ENCODE data around the gene PIK3CD. TPM values are rescaled to one million over a fixed set of nuclear protein-coding genes. Genes with fewer than 3 reads are reported as not detected.
A peak's percentile ranks its signal among the peaks of the same experiment; 100 is the strongest.

The PIK3CD gene
- total and polyA plus RNA-seq, 10 of the 15 experiments (the other 5 are each of a cell fraction or from before 2014, with no cell fraction given): 7.0 to 101 (median 51.1) TPM

- TF ChIP-seq PKNOX1 (IDR thresholded peaks at IDR 0.05) (no peak), BACH1 (IDR thresholded peaks at IDR 0.05; ENCODE audit: borderline replicate concordance) (peak; percentile 67; the same call in 1 of the 2 replicates), HCFC1 (IDR thresholded peaks at IDR 0.05; ENCODE audit: low read length) (no peak), CBX5 (IDR thresholded peaks at IDR 0.05; ENCODE audit: low read depth) (no peak), JUND (IDR thresholded peaks at IDR 0.05; ENCODE audit: low read depth, low read length) (no peak), SKIL (IDR thresholded peaks at IDR 0.05; ENCODE audit: low read depth, poor library complexity, severe bottlenecking) (no peak), SIX5 (IDR thresholded peaks at IDR 0.05; ENCODE audit: low read depth, low read length, severe bottlenecking) (no peak), NRF1 (conservative IDR thresholded peaks at IDR 0.05; ENCODE audit: low read depth, low read length) (no peak), USF2 (IDR thresholded peaks at IDR 0.05; ENCODE audit: borderline replicate concordance, low read depth, low read length) (no peak), MTA3 (IDR thresholded peaks at IDR 0.05; ENCODE audit: borderline replicate concordance, low read length) (no peak), ESRRA (IDR thresholded peaks at IDR 0.05; ENCODE audit: low read length) (no peak), CBX3 (IDR thresholded peaks at IDR 0.05; ENCODE audit: borderline replicate concordance, low read depth) (no peak), RUNX3 (IDR thresholded peaks at IDR 0.05; ENCODE audit: low read length) (no peak), CREM (IDR thresholded peaks at IDR 0.05; ENCODE audit: low read depth) (peak; percentile 18; the same call in 1 of the 2 replicates), EED (IDR thresholded peaks at IDR 0.05; ENCODE audit: low read depth) (peak; percentile 75), CUX1 (IDR thresholded peaks at IDR 0.05; ENCODE audit: insufficient replicate concordance, low read depth, low read length) (peak; percentile 32), WRNIP1 (IDR thresholded peaks at IDR 0.05; ENCODE audit: borderline replicate concordance, low read depth, low read length) (no peak), GABPA (IDR thresholded peaks at IDR 0.05; ENCODE audit: low read depth) (no peak), POLR2AphosphoS2 (IDR thresholded peaks at IDR 0.05; ENCODE audit: low read depth, low read length) (no peak), SREBF2 (IDR thresholded peaks at IDR 0.05; ENCODE audit: low read length) (no peak)
Observed at GRCh38 chr1:9628541-9629444, 22.7 kb upstream of the PIK3CD start (continued).
